COLO668 (cell line): ENCODE data around the gene FIBP.

Experiments
- DNase-seq: peaks from one replicate; lab custom pipeline; 2025; ENCODE audit not compliant: unreplicated experiment; lab: John Stamatoyannopoulos, UW

FIBP gene

DNA sequence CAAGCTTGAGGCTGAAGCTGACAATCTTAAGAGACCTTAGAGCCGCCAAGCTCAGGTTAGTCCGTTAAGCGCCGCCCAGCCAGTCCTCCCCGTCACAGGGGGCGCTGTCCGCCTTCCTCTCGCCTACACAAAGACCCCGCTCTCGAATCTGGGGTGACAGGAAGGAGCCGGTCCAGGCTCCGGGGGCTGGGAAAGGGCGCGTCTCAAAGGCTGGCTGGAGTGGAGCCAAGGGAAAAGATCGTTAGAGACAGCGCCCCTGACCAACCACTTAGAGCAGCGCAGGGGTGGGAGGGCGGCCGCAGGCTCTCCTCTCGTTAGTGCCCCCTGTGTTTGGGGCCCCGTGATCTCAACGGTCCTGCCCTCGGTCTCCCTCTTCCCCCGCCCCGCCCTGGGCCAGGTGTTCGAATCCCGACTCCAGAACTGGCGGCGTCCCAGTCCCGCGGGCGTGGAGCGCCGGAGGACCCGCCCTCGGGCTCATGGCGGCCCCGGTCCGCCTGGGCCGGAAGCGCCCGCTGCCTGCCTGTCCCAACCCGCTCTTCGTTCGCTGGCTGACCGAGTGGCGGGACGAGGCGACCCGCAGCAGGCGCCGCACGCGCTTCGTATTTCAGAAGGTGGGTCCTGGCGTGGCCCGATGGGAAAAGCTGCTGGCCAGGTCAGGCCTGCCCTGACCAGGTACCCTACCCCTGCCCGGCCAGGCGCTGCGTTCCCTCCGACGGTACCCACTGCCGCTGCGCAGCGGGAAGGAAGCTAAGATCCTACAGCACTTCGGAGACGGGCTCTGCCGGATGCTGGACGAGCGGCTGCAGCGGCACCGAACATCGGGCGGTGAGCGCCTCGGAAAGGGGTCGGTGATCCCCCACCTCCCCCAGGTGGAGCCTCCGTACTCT is 27.8 kb downstream of the FIBP start, which contains the start of gene MUS81:
Gene MUS81, plus strand, starts transcription at position 156 of the 887 bp plus-strand sequence. Its CDS starts 321 bp downstream, at position 477.
- DNase-seq: peak; percentile 94

DNA sequence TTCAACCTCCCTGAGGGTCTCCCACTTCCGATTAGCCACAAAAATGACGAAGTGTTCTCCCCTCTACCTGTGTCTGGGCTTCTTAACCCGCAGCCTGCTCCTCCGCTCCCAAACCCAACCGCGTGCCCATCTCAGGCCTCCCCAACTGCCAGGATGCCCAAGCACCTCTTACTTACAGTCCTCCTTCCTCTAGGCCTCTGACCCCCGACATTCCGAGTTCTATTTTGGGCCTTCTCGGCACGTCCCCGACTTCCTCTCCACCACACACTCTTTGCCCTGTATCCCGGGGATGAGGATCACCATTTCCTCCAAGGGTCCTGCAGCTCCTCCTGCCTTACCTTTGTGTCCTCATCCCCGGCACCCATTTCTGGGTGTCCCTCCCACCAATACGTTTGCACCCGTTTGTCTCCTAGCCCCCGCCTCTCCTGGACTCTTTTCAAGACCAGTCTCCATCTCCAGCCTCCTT is 28.4 kb downstream of the FIBP start:
- peak; percentile 66 for DNase-seq

GRCh38 chr11:65859095-65859811 is 29.0 kb downstream of the FIBP start:
- peak; percentile 98 for DNase-seq

DNA sequence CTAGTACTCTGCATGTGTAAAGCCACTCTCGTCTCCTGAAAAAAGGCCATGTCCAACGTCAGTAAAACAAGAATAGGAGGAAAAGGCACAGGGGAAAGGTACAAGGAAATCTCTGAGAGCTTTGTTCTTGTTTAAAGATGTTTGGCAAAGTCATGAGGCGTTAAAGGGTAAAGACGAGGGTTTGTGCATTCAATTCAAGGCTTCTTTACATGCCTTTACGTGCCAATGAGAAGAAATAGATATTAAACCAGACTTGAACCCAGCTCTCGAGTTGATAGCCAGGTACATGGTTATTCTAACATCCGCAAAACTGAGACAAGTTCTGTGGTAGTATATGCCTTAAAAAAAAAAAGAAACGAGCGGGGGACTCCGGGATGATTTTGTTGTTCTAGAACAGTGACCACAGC is 29.6 kb downstream of the FIBP start:
- no peak for DNase-seq

DNA sequence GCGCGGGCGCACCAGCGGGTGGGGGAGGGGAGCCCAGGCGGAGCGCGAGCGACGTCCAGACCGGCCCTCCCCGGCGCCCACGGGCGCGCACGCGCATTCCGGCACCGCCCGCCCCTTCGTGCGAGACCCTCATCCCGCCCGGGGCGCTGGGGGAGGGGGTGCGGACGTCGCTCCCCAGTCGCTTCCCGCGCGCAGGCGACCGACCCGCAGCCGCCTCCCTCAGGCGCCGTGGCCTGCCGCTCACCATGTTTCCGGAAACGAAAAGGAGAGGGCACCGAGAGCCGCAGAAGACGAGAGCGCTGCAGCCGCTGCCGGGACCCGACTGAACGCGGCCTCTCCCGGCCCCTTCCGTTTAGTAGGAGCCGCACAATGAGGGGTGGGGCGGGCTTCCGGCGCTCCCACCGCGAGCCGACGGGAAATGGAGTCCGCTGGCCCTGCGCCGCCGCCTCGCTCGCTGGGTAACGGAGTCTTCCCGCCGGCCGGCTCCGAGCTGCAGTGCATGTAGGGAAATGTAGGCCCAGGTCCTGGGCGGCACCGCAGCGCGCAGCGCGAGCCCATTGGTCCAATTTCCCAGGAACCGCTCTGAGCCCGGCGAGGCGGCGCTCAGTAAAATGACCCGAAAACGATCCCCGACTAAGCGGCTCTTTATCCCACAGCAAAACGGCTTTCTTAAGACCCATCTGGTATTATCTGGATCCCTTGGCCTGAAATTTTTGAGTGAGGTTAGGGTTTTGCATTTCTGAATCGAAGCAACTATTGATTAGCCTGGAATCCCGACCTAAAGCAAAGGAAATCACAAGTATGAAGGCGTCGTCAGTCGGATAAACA is 30.2 kb downstream of the FIBP start, which contains the start of gene CFL1:
Gene CFL1, minus strand, starts transcription at position 328 of the 828 bp plus-strand sequence. Its CDS starts 81 bp downstream, at position 247.
- DNase-seq: peak; percentile 99

GRCh38 chr11:65857500-65857852 is 30.8 kb downstream of the FIBP start:
- peak; percentile 83 for DNase-seq

DNA sequence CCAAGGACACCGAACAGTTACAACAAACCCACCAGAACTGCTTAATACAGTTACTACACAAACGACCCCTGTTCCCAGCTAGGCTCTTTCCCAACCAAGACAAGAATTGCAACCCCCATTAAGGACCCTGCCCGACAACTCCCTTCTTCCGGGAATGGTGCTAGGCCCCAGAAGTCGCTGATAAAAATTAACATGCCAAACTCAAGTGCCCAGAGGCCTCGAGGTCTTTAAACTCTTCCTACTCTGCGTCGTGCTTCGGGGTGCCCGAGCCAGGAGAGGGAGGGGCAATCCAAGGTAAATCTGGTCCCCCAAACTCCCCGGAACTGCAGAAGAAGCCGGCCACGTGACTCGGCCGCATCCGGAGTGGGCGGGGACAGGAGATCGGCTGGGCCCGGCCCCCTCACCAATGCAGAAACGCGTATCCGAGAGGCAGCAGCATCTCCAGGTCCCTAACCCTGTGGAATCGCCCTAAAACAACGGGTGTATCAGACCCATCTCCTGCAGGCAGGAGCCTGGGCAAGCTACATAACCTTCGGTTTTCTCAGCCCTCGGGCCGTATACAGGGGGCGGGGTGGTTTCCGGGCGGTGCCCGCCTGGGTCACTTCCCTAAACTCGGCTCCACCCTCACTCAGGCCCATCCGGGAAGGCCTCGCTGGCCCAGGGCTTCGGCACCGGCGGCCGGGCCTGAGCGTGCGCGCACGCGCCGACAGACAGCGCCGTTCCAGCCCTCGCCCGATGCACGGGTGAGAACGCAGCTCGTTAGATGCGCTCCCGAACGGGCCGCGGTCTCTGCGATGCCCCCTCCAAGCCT is 31.4 kb downstream of the FIBP start:
- peak; percentile 72 for DNase-seq

GRCh38 chr11:65855927-65856363 is 32.3 kb downstream of the FIBP start:
- DNase-seq: no peak

DNA sequence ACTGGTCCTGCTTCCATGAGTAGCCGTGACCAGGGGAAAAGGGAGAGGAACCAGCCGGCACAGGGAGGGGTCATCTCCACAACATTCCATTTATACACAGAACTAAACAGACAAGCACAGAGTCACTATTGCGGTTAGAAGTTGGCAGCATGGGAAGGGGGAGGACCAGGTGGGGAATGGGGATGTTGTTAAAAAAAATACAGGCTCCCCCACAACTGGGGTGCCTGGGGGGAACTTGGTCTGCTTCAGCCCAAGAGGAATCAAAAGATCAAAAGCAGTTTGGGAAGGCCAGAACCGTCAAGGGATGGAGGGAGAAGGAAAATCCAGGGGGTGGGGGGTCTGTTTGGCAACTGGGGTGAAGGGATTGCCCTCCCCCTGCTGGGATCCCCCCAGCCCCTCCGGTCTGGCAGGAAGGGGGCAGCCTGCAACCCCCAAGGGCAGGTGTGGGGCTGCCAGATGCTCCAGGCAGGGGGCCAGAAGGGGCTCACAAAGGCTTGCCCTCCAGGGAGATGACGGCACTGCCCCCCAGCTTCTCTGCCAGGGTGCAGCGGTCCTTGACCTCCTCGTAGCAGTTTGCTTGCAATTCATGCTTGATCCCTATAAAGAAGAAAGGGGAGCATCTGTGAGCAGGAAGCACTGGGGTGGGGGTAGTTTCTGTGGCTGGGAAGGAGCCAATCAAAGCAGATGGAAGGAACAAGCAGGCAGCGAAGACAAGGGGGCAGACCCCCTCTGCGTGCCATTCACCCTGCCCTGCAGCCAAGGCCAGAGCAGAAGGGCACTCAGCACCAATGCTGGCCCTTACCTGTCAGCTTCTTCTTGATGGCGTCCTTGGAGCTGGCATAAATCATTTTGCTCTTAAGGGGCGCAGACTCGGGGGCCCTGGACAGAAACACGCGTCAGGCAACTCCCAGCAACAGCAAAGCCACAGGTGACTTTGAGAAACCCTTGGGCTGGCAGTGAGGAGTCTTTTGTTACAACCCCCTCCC is 33.1 kb downstream of the FIBP start:
- no peak for DNase-seq

GRCh38 chr11:65854161-65854592 is 34.1 kb downstream of the FIBP start:
- no peak for DNase-seq

GRCh38 chr11:65853246-65853979 is 34.9 kb downstream of the FIBP start:
- DNase-seq: no peak

DNA sequence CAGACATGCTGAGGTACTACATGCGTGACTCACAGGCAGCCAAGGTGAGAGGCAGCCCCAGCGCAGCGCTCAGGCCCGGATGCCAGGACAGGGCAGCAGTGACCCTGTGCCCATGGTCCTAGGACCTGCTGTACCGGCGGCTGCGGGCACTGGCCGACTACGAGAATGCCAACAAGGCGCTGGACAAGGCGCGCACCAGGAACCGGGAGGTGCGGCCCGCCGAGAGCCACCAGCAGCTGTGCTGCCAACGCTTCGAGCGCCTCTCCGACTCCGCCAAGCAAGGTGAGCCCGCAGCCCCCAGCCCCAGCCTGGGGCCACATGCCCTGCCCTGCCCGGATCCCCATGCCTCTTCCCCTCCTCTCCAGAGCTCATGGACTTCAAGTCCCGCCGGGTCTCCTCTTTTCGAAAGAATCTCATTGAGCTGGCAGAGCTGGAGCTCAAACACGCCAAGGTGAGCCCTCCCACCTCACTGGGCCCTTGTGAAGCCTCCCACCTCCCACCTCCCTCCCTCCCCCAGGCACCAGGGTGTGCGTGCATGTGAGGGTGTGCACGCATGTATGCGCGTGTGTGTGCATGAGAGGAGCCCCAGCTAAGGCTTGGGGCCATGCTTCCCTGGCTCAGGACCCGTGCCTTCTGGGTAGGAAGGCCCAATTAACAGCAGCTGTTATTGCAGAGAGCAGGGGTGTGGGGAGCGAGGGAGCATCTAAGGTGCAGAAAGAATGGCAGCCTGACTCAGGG is 35.6 kb downstream of the FIBP start:
- DNase-seq: no peak

DNA sequence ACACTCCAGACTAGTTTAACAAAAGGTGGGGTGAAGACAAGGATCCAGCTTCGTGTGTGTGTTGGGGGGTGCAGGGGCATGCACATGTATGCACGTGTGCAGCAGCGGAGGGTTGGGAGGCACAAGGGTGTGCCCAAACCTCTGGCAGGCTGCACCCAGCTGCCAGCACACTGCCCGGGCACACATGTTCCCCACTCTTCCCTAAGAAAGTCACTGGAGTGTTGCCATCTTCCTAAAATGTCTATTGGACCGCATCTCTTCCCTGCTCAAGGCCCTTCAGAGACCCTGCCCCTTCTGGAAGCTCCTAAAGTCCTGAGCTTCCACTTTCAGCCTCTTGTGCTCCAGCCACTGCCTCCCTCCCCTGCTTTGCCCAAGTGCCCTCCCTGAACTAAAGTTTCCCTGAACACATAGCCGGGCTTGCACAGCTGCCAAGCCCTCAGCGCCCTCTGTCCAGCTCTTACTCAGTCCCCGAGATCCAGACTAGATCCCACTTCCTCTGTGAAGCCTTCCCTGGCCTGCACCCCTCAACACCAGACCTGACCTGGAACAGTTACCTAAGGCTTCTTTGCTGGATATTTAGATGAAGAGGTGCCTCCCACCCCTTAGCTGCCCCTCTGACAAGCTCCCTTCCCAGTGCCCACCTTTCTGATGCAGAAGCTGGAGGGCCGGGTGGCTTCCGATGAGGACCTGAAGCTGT is 36.3 kb downstream of the FIBP start:
- no peak for DNase-seq

DNA sequence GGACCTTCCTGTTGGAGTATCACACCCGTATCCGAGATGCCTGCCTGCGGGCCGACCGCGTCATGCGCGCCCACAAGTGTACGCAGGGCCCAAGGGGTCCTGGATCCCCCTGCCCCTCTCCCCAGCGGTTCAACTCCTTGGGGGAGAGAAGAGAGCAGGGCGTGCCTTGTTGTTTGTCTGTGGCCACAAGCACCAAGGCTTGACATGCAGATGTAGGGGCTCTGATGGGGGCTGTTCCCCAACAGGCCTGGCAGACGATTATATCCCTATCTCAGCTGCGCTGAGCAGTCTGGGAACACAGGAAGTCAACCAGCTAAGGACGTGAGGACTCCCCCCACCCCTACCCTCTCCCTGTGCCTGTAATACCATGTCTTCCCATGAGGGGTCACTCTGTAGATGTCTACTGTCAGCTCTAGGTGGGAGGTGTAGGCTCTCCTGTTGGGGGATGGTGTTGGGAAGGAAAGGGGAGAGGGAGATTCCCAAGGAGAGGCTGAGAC is 37.1 kb downstream of the FIBP start:
- peak; percentile 25 for DNase-seq

DNA sequence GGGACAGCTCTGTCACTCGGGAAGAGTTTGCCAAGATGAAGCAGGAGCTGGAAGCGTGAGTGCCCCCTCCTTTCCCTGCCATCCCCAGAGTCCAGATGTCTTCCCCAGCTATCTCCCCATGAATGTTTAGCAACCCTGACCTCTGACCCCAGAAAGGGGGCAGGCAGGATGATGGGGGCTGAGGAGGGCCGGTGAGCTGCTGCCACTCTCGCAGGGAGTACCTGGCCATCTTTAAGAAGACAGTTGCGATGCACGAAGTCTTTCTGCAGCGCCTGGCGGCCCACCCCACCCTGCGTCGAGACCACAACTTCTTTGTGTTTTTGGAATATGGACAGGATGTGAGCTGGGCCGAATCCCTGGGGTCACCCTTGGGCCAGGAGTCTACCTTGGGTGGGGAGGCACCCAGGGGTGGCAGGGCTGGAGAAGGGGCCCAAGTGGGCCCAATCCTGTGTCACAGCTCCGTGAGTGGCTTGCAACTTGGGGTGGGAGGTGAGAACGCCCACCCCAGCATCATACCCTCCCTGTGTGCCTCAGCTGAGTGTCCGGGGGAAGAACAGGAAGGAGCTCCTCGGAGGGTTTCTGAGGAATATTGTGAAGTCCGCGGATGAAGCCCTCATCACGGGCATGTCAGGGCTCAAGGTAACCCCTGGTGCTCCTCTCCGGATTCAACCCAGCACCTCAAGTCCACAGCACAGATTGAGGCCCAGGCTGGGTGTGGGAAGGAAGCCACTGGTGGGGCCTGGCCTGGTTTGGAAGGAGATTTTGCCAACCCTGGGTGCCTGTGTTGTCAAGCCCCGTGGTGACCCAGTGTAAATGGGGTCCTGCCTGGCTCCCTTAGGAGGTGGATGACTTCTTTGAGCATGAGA is 37.8 kb downstream of the FIBP start:
- DNase-seq: no peak

GRCh38 chr11:65849771-65850216 is 38.5 kb downstream of the FIBP start:
- no peak for DNase-seq
